ENCODE data around the gene COMMD10. TPM values are rescaled to one million over a fixed set of nuclear protein-coding genes. Genes with fewer than 3 reads are reported as not detected.

The COMMD10 gene
- total RNA-seq, 1 donor from 2014 or later = 31.6 TPM

DNA sequence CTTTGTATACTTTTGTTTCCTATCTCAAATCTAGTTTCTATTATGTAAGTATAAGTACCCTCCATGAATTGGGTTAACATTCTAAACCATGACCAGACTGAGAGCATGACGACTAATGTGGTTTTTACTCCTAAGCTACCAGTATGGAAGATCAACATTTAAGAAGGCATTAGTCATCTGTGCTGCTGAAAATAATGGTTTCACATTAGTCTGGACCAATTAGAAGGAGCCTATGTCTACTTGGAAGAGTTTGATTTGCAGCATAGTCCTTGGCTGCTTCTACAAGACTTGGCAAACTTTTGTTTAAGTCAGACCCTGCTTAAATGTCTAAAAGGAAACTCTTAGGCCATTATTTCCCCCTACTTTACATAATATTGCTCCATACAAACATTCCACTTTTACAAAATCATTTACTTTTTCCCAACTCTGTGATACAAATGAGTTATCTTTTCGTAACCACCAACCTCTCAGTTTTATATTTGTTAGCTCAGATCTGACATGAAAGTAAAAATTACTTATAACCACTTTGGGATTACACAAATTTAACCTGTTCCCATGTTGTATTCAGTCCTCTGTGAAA, 186.7 kb downstream of the COMMD10 start:
- no peaks in the 10 kb centered on the region for H3K4me1 Mint-ChIP-seq (ENCODE audit: low read depth)
- H3K4me3 Mint-ChIP-seq (ENCODE audit: low read depth) = no peak overlapping the region
- H3K27me3 Mint-ChIP-seq = no peaks in the 10 kb centered on the region
- DNase-seq (ENCODE audit: low spot score, unreplicated experiment) = no peak
- peaks cover 8% of the 10 kb centered on the region for H3K36me3 Mint-ChIP-seq (ENCODE audit: insufficient read depth)
- TF ChIP-seq, protein P1, sequence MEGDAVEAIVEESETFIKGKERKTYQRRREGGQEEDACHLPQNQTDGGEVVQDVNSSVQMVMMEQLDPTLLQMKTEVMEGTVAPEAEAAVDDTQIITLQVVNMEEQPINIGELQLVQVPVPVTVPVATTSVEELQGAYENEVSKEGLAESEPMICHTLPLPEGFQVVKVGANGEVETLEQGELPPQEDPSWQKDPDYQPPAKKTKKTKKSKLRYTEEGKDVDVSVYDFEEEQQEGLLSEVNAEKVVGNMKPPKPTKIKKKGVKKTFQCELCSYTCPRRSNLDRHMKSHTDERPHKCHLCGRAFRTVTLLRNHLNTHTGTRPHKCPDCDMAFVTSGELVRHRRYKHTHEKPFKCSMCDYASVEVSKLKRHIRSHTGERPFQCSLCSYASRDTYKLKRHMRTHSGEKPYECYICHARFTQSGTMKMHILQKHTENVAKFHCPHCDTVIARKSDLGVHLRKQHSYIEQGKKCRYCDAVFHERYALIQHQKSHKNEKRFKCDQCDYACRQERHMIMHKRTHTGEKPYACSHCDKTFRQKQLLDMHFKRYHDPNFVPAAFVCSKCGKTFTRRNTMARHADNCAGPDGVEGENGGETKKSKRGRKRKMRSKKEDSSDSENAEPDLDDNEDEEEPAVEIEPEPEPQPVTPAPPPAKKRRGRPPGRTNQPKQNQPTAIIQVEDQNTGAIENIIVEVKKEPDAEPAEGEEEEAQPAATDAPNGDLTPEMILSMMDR (IDR thresholded peaks at IDR 0.05; ENCODE audit: unreplicated experiment) = no peak
- peaks cover 4% of the 10 kb centered on the region for H3K9me3 Mint-ChIP-seq (ENCODE audit: low read depth)
- H3K27ac Mint-ChIP-seq = no peak overlapping the region

DNA sequence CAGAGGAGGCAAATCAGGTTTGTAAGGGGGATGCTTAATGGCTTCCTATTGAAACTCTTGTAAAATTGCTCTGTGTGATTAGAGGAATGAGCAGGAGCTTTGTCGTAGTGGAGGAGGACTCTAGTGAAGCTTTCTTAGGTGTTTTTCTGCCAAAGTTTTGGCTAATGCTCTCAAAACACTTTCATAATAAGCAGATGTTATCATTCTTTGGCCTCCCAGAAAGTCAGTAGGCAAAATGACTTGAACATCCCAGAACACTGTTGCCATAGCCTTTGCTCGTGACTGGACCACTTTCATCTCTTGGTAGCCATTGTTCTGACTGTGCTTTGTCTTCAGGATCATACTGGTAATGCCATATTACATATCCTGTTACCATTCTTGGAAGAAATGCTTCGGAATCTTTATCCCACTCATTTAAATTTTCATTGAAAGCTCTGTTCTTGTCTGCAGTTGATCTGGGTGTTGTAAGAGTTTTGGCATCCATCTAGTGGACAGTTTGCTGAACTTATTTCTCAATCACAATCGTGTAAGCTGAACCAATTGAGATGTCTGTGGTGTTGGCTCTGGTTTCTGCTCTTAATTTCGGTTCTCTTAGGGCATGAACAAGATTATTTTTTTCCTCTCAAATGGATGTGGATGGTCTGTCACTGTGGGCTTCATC, 187.6 kb downstream of the COMMD10 start:
- Mint-ChIP-seq H3K27me3 (no peaks in the 10 kb centered on the region), H3K9me3 (ENCODE audit: low read depth) (peaks cover under 1% of the 10 kb centered on the region), H3K4me1 (ENCODE audit: low read depth) (no peaks in the 10 kb centered on the region), H3K36me3 (ENCODE audit: insufficient read depth) (peaks cover 2% of the 10 kb centered on the region), H3K27ac (no peak overlapping the region), H3K4me3 (ENCODE audit: low read depth) (no peak overlapping the region)
- no peak for DNase-seq (ENCODE audit: low spot score, unreplicated experiment)
- TF ChIP-seq, protein P1 (IDR thresholded peaks at IDR 0.05; ENCODE audit: unreplicated experiment) = no peak

DNA sequence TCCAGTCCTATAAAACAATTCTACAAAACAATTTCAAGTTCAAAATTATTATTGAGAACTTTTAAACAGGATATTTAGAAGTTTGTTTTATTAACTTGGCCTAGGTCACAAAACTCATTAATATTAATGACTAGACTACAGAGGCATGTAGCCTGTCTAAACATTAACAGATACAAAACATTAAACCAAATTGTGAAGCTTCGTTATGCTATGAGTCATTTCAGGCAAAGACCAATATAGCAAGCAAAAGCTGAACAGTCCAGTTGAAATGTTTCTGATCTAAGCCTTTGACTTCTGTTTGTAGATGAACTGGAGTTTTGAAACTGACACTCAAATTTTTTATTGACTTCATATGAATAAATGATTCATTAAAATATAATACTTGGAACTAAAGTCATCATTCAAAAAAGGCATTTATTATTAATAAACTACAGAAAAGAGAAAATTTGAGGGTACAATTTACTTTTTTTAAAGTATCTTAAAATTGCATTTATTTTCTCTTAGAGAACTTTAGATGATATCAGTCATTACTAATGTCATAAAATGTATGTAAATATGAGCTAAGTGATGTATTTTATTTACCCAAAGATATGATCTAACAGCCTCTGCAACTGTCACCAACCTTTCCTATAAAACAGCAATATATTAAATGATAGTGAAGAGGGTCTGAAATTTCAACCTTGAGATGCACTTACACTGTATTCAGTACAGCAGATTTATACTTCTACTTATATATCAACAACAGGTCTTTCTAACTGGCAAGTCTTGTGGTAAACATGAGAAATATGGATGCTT, 188.8 kb downstream of the COMMD10 start:
- no peaks in the 10 kb centered on the region for H3K4me1 Mint-ChIP-seq (ENCODE audit: low read depth)
- H3K9me3 Mint-ChIP-seq (ENCODE audit: low read depth) = peaks cover 4% of the 10 kb centered on the region
- no peak for DNase-seq (ENCODE audit: low spot score, unreplicated experiment)
- H3K36me3 Mint-ChIP-seq (ENCODE audit: insufficient read depth) = peaks cover 2% of the 10 kb centered on the region
- TF ChIP-seq, protein P1 (IDR thresholded peaks at IDR 0.05; ENCODE audit: unreplicated experiment) = no peak
- H3K4me3 Mint-ChIP-seq (ENCODE audit: low read depth) = no peak overlapping the region
- H3K27ac Mint-ChIP-seq = no peak overlapping the region
- no peaks in the 10 kb centered on the region for H3K27me3 Mint-ChIP-seq

DNA sequence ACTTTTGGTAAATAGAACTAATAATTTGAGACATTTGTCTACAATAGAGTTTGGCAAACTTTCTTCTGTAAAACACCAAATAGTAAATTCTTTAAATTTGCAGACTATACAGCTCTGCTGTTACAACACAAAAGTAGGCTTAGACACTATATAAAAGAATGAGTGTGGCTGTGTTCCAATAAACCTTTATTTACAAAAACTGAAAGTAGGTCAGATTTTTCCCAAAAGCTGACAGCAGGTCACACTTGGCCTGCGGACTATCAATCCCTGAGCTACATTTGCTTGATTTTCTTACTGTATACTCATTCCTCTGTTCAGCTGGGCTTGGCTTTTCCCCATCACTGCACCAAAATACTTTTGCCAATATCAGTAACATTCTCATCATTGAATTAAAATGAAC, 189.4 kb downstream of the COMMD10 start:
- no peak for DNase-seq (ENCODE audit: low spot score, unreplicated experiment)
- H3K9me3 Mint-ChIP-seq (ENCODE audit: low read depth) = peaks cover 4% of the 10 kb centered on the region
- no peaks in the 10 kb centered on the region for H3K27me3 Mint-ChIP-seq
- no peak overlapping the region for H3K27ac Mint-ChIP-seq
- peaks cover 2% of the 10 kb centered on the region for H3K36me3 Mint-ChIP-seq (ENCODE audit: insufficient read depth)
- H3K4me1 Mint-ChIP-seq (ENCODE audit: low read depth) = no peaks in the 10 kb centered on the region
- no peak overlapping the region for H3K4me3 Mint-ChIP-seq (ENCODE audit: low read depth)
- TF ChIP-seq, protein P1 (IDR thresholded peaks at IDR 0.05; ENCODE audit: unreplicated experiment) = no peak

DNA sequence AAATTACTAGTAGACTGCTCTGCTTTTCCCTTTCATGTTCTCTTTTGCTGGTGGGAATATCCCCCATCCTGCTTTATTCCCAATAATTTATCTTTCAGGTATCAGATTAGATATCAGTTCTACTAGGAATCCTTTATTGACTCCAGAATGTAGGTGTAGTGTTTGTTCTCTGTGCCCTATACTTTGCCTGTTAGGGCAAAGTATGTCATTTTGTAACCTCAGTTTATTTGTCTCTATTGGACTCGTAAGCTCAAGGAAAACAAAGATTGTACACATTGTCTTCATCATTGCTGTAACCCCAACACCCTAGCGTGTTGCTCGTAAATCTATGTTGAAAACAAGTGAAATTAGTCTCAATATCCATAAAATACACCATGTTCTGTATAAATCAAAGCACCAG, 190.5 kb downstream of the COMMD10 start:
- Mint-ChIP-seq H3K4me3 (ENCODE audit: low read depth) (no peak overlapping the region), H3K27ac (no peak overlapping the region), H3K27me3 (no peaks in the 10 kb centered on the region), H3K9me3 (ENCODE audit: low read depth) (peaks cover 4% of the 10 kb centered on the region), H3K36me3 (ENCODE audit: insufficient read depth) (peaks cover 2% of the 10 kb centered on the region), H3K4me1 (ENCODE audit: low read depth) (no peaks in the 10 kb centered on the region)
- TF ChIP-seq, protein P1 (IDR thresholded peaks at IDR 0.05; ENCODE audit: unreplicated experiment) = no peak
- no peak for DNase-seq (ENCODE audit: low spot score, unreplicated experiment)
